OCI-LY3 (cell line): ENCODE results near the gene CPLX3.

ENCODE experiments used
- H2AFZ ChIP-seq: fragments of 200-600, 300-600 bp; shearing (Covaris generic); 2 replicates; pipeline ENCODE4 v1.6.0; 2014; ENCODE audit warnings: antibody characterized with exemption, low read depth, low read length
- H3K27ac ChIP-seq: fragments of 200-600, 300-600 bp; sonication (generic); 2 replicates; pipeline ENCODE4 v1.5.1; 2014; ENCODE audit warnings: mild to moderate bottlenecking, low read length, moderate library complexity, mixed read lengths
- H3K27me3 ChIP-seq: fragments of 200-600, 300-600 bp; sonication (generic); 2 replicates; pipeline ENCODE4 v1.6.1; 2014; ENCODE audit warnings: low read depth, low read length, mixed read lengths
- H3K36me3 ChIP-seq: fragments of 200-600, 300-600 bp; sonication (generic); replicated peaks from 2 replicates; pipeline ENCODE3; 2014; ENCODE audit warnings: low read depth, low read length, mixed read lengths
- H3K4me1 ChIP-seq: fragments of 300-600, 200-600 bp; sonication (generic); 2 replicates; pipeline ENCODE4 v1.6.1; 2014; ENCODE audit warnings: low read length, mixed read lengths
- H3K4me2 ChIP-seq: fragments of 200-600, 300-600 bp; sonication (generic); 2 replicates; pipeline ENCODE4 v1.6.1; 2014; ENCODE audit warnings: low read length, mixed read lengths
- H3K4me3 ChIP-seq: fragments of 300-600, 200-600 bp; sonication (generic); 2 replicates; pipeline ENCODE4 v1.5.1; 2014; ENCODE audit warnings: antibody characterized with exemption, mild to moderate bottlenecking, low read length, moderate library complexity
- H3K79me2 ChIP-seq: fragments of 300-600, 200-600 bp; shearing (Covaris generic); 2 replicates; pipeline ENCODE4 v1.6.1; 2014; ENCODE audit warnings: mild to moderate bottlenecking, low read length, mixed read lengths
- H3K9ac ChIP-seq: fragments of 300-600, 200-600 bp; shearing (Covaris generic); 2 replicates; pipeline ENCODE4 v1.6.0; 2014; ENCODE audit warnings: mild to moderate bottlenecking, low read length, moderate library complexity
- H3K9me3 ChIP-seq: fragments of 200-600, 300-600 bp; shearing (Covaris generic); 2 replicates; pipeline ENCODE4 v1.6.1; 2014; ENCODE audit warnings: low read length, mixed read lengths; ENCODE audit not compliant: insufficient read depth
- H4K20me1 ChIP-seq: fragments of 200-600, 300-600 bp; sonication (generic); 2 replicates; pipeline ENCODE4 v1.6.1; 2016; ENCODE audit warnings: low read length, mixed read lengths; ENCODE audit not compliant: insufficient read depth
- EZH2phosphoT487 ChIP-seq: fragments of 200-600 bp; shearing (Covaris generic); IDR thresholded peaks from 2 replicates; pipeline ENCODE4 v1.6.1; 2018; ENCODE audit warnings: antibody characterized with exemption, mixed run types, low read depth
- TF ChIP-seq, protein P1 (sequence below): fragments of 200-600, 300-600 bp; sonication (generic); IDR thresholded peaks from 2 replicates; pipeline ENCODE4 v1.5.1; 2014; ENCODE audit warnings: antibody characterized with exemption, low read length, low read depth

CPLX3 gene

DNA sequence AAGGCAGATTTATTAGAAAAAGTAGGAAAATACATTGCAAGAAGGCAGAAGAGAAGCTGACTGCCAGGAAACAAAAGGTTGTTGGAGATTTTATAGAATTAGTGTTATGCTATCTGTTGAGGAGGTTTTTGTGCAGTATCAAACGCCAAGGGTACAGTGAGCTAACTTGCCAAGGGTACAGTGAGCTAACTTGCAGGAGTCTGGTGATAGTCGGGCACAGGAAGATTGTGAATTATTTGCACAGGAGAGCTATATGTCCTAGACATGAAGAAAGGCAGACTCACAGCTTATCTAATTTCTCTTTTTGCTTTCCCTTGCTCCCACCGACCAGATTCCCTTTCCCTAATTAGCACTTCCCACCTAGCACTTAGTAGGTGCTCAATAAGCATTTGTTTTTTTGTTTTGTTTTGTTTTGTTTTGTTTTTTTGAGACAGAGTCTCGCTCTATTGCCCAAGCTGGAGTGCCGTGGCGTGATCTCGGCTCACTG, 47.2 kb upstream of the CPLX3 start:
- peak overlapping the region; percentile 84; the same call in 1 of the 2 replicates for H3K9ac ChIP-seq
- H4K20me1 ChIP-seq, result no peaks in the 10 kb centered on the region
- H3K4me1 ChIP-seq, result peaks cover 81% of the 10 kb centered on the region
- H3K4me3 ChIP-seq, result no peak overlapping the region
- H3K27ac ChIP-seq, result peak overlapping the region; percentile 97
- no peaks in the 10 kb centered on the region for H3K27me3 ChIP-seq
- H3K9me3 ChIP-seq, result no peaks in the 10 kb centered on the region
- TF ChIP-seq EZH2phosphoT487, result no peak
- TF ChIP-seq, protein P1, sequence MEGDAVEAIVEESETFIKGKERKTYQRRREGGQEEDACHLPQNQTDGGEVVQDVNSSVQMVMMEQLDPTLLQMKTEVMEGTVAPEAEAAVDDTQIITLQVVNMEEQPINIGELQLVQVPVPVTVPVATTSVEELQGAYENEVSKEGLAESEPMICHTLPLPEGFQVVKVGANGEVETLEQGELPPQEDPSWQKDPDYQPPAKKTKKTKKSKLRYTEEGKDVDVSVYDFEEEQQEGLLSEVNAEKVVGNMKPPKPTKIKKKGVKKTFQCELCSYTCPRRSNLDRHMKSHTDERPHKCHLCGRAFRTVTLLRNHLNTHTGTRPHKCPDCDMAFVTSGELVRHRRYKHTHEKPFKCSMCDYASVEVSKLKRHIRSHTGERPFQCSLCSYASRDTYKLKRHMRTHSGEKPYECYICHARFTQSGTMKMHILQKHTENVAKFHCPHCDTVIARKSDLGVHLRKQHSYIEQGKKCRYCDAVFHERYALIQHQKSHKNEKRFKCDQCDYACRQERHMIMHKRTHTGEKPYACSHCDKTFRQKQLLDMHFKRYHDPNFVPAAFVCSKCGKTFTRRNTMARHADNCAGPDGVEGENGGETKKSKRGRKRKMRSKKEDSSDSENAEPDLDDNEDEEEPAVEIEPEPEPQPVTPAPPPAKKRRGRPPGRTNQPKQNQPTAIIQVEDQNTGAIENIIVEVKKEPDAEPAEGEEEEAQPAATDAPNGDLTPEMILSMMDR, result no peak
- H3K4me2 ChIP-seq, result peak overlapping the region; percentile 62; the same call in 1 of the 2 replicates
- H3K36me3 ChIP-seq, result peaks cover 26% of the 10 kb centered on the region
- peaks cover 83% of the 10 kb centered on the region for H3K79me2 ChIP-seq
- no peak overlapping the region for H2AFZ ChIP-seq

DNA sequence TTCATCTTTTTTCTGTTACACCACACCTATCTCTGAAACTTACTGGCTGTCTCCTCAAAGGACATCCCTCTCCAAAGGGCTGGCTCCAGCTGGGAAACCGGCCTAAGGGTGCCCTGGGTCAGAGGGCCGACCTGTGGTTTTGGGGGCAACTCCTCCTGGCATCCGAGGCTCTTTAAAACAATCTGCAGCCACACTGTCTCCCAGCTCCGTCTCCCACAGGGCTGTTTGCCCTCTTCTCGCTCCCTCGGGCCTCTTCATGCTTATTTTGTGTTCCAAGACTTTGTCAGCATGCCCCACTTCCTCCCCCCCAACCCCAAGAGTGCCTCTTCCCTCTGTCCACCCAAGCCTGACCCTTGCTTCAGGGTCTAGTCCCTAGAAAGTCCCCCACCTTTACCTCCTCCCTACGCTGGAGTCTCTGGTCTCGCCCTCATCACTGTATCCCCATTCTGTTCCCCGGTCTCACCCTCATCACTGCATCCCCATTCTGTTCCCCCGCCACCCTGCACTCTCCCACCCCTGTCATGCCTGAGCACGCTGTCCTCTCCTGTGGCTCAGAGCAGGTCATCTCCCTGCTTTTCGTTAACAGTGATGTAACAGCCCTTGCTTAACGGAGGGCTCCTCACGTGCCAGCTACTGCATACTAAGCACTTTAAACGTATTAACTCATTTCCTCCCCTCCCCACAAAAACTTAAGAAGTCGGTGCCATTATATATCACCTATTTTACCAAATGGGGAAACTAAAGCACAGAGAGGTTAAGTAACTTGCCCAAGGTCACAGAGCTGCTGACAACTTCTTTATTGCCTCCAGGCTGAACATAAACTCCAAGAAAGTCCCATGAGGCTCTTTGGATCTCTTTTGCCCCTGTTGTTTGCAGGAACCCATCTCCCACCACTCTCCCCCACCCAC, 45.6 kb upstream of the CPLX3 start:
- Histone ChIP-seq H3K27ac (peak overlapping the region; percentile 97), H3K27me3 (no peaks in the 10 kb centered on the region), H3K4me3 (peak overlapping the region; percentile 75)

DNA sequence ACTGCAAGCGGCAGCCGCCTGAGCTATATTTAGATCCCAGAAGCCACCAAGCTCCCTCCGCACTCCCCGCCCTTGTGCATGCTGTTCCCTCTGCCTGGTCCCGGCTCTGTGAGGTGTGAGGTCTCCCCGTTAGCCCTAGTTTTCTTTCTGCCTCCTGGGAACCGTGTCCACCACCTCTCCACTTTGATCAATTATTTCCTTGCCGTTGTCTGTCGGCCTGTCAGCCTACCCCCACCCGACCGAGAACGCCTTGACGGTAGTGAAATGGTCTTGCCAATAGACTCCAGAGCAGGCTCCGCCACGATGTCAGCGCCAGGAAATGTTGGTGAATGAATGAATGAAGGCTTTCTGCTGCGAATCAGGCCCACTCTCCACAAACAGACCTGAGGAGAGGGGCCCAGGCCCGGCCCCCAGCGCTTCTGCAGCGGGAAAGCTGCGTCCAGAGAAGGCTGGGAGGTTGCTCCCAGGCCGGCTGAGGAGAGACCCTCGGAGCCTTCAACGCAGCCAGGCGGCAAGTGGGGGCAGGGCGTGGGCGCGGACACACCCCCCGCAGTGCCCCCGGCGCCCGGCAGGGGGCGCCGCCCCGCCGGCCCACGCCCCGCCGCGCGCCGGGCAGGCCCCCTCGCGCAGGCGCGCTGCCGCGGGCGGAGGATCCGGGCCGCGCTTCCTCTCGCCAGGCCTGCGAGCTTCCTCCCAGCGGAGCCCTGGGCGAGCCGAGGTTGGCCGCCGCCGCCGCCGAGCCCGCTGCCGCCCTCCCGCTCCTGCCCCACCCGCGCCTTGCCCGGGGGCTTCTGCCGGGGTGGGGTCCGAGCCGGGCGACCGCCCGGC, 44.8 kb upstream of the CPLX3 start, which contains the start of gene CSK:
Gene CSK (plus strand): TSS at position 650 of the 828 bp plus-strand sequence. CDS start 16,218 bp downstream, outside the sequence.
- peak within 1 kb of the TSS; percentile 100 for H3K4me2 ChIP-seq
- peak within 1 kb of the TSS; percentile 93 for H3K4me3 ChIP-seq
- H3K27me3 ChIP-seq, result no peaks in the 10 kb centered on the region
- H3K27ac ChIP-seq, result peak within 1 kb of the TSS; percentile 97
- H2AFZ ChIP-seq, result no peak within 1 kb of the TSS
- peaks cover 80% of the 10 kb centered on the region for H3K4me1 ChIP-seq
- peaks cover 89% of the 10 kb centered on the region for H3K79me2 ChIP-seq
- peak within 1 kb of the TSS; percentile 100 for H3K9ac ChIP-seq
- no peaks in the 10 kb centered on the region for H4K20me1 ChIP-seq
- H3K36me3 ChIP-seq, result peaks cover 43% of the 10 kb centered on the region
- TF ChIP-seq EZH2phosphoT487, result no peak
- TF ChIP-seq, protein P1, result peak; percentile 31; the same call in 1 of the 2 replicates
- no peaks in the 10 kb centered on the region for H3K9me3 ChIP-seq

More for the DNA sequence above, 45.6 kb upstream of the CPLX3 start:
- H3K4me1 ChIP-seq, result peaks cover 80% of the 10 kb centered on the region
- peak overlapping the region; percentile 84 for H3K9ac ChIP-seq
- TF ChIP-seq EZH2phosphoT487, result no peak
- TF ChIP-seq, protein P1, result no peak
- H3K36me3 ChIP-seq, result peaks cover 40% of the 10 kb centered on the region
- H3K9me3 ChIP-seq, result no peaks in the 10 kb centered on the region
- H2AFZ ChIP-seq, result no peak overlapping the region
- H3K79me2 ChIP-seq, result peaks cover 88% of the 10 kb centered on the region
- H4K20me1 ChIP-seq, result no peaks in the 10 kb centered on the region
- peak overlapping the region; percentile 82 for H3K4me2 ChIP-seq
